GM04503 (cell line): Measurements from ENCODE around the gene GPI.

Experiments
- DNase-seq: peaks from one replicate; pipeline ENCODE4 v3.0.0-alpha.2; 2012; ENCODE audit warnings: low read depth

GPI gene

DNA sequence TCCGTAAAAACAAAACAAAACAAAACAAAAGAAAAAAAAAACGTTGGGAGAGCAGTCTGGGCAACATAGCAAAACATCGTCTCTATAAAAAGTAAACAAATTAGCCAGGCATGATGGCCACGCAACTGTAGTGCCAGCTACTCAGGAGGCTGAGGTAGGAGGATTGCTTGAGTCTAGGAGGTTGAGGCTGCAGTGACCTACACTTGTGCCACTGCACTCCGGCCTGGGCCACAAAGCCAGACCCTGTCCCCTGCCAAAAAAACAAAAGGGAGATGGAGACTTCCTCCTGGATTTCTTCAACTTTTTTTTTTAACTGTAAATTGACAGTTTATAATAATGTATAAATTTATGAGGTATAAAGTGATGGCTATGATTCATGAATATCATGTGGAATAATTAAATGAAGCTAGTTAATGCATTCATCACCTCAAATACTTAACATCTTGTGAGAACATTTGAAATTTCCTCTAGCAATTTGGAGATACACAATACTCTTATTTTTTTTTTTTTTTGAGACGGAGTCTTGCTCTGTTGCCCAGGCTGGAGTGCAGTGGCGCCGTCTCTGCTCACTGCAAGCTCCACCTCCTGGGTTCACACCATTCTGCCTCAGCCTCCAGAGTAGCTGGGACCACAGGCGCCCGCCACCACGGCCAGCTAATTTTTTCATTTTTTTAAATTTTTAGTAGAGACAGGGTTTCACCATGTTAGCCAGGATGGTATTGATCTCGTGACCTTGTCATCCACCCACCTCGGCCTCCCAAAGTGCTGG, 41.1 kb downstream of the GPI start:
- DNase-seq, result no peak

DNA sequence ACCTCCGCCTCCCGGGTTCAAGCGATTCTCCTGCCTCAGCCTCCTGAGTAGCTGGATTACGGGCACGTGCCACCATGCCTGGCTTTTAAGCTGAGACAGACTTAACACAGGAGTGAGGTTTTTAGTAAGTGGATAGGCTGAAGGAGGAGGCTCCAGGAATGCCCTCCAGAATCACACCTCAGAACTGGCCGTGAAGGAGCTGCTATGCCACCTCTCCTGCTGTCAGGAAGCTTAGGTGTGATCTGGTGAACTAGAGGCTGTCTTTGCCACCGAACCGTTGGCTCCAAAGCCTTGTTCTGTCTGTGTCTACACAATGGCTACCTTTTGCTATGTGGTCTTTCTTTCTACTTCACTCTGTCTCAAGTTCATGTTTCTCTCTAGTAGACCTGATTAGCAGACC, 43.4 kb downstream of the GPI start:
- no peak for DNase-seq

DNA sequence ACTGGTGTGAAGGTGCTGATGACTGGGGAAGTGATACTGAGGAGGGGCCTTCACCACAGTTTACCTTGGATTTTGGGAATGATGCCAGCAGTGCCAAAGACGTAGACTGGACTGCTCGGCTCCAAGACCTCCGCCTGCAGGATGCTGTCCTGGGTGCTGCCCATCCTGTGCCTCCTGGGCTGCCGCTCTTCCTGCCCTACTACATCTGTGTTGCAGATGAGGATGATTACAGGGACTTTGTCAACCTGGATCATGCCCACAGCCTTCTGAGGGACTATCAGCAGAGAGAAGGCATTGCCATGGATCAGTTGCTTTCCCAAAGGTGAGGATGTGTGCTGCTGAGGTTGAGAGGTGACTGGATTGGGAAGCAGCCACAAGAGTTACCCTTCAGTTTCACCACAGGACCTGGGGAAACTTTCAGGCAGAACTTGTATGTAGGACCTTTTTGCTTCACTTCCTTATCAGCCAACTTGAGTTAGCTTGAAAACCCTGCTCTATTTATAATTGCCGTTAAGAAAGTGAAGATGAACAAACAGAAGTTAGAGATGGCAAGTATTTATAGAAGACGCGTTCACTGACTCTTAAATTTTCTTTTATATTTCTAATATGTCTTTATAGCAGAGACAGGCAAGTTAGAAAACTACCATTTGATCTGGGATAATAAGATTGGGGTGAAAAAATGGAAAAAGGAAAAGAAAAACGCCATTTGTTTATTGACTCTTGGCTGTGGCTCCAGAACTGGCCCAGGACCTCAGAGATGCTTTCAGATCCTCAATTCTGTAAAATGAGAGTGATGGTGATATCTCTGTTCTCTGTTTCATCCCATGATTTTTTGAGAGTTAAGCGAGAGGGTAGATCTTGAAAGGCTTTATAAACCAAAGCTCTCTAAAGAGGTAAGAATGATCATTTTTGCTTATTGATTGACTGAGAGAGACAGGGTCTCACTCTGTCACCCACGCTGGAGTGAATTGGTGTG, 44.5 kb downstream of the GPI start:
- no peak for DNase-seq

DNA sequence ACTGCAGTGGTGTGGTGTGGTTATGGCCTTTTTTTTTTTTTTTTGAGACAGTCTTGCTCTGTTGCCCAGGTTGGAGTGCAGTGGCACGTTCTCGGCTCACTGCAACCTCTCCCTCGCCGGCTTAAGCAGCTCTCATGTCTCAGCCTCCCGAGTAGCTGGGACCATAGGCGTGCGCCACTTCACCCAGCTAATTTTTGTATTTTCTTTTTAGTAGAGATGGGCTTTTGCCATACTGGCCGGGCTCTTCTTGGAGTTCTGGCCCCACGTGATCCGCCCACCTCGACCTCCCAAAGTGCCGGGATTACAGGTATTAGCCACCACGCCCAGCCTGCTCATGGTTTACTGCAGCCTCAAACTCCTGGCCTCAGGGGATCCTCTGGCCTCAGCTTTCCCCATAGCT, 46.2 kb downstream of the GPI start:
- no peak for DNase-seq

DNA sequence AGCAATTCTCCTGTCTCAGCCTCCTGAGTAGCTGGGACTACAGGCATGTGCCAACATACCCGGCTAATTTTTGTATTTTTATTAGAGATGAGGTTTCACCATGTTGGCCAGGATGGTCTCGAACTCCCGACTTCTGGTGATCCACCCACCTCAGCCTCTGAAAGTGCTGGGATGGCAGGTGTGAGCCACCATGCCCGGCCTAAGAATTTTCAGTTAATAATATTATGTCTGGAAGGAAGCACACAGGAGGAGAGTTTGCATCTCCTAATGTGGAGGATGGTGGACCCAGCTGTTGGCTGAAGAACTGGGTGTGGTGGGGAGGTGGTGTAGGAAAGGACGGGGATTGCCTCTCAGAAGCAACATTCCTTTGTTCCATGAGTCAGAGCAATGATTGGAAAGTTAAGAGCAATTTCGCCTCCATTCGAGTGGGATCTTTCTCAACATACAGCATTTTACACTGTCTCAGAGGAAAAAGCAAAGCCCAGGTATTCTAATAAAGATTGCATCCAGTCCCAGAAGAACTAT, 51.1 kb downstream of the GPI start:
- DNase-seq, result no peak

DNA sequence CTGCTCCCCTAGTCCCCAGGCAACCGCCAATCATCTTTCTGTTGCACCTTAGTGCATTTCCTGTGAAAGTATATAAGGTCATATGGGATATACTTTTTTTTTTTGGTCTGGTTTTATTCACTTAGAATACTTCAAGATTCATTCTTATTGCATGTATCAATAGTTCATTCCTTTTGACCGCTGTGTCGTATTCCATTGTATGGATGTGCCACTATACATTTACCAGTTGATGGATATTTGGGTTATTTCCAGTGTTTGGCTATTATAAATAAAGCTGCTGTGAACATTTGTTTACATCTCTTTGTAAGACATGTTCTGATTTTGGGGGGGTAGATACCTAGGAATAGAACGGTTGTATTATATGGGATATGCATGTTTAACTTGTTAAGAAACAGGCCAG, 53.3 kb downstream of the GPI start:
- no peak for DNase-seq

DNA sequence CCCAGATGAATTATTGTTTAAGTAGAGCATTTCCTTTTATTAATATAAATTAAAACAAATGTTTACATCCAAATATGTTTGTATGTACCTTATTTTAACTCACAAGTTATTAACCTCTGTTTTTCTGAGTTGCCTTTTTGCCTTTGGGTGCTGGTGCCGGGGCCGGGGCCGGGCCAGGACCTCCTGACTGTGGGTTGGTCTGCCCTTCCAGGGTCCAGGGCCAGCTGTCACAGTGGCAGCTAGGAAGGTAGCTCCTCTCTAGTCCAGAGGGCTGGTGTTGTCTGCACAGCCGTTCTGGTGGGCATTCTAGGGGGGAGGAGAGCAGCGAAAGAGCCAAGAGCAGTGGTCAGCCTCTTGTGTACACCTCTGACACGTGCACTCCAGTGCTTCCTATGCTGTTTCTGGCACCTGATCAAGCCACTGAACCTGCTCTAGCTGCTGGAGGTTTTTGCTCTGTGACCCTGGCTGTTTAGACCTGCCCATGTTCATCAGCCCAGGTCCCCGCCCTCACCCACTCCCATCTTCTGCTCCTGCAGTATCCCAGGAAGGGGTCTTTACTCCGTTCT, 61.2 kb downstream of the GPI start:
- DNase-seq, result no peak

DNA sequence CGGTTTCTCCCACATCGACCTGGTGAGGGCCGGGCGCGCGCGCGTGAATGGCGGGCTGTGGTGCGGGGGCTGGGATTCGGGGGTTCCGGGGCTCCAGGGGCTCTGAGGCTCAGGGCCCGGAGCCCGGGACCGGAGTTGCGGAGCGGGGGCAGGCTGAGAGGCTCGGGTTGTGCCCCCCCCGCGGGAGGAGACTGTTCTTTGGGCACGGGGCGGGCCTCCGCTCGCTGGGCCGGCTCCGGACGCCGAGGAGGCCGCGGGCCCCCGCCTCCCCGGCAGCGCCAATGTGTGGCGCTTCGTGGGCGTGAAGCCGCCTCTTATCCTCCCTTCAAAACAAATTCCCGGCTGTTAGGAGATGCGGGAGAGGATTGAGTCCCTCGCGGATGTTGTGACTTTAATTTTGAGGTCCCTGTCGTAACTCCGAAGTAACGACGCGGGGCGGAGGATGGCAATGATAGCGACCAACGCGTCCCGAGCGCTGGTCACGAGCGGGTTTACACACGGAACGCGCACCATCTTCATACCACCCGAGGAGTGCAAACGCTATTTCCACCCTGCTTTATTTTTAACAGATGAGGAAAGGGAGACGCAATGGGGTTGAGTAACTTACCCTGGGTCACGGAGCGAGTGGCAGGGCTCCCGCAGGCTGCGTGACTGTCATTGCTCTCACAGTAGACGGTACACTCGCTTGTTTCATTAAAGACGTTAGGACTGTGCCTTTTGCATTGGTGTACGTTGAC, 63.7 kb downstream of the GPI start:
- DNase-seq, result no peak

DNA sequence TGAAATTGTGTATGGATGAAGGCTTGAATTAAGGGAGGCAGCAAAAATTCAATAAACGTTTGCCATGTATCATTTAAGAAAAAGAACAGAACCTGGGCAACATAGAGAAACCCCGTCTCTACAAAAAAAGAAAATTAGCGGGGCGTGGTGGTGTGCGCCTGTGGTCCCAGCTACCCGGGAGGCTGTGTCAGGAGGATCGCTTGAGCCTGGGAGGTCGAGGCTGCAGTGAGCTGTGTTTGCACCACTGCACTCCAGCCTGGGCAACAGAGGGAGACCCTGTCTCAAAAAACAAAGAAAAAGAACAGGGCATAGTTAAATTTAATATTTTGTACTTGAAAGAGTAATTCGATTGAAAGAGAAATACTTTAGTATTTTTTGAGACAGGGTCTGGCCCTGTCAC, 64.6 kb downstream of the GPI start:
- DNase-seq, result no peak

DNA sequence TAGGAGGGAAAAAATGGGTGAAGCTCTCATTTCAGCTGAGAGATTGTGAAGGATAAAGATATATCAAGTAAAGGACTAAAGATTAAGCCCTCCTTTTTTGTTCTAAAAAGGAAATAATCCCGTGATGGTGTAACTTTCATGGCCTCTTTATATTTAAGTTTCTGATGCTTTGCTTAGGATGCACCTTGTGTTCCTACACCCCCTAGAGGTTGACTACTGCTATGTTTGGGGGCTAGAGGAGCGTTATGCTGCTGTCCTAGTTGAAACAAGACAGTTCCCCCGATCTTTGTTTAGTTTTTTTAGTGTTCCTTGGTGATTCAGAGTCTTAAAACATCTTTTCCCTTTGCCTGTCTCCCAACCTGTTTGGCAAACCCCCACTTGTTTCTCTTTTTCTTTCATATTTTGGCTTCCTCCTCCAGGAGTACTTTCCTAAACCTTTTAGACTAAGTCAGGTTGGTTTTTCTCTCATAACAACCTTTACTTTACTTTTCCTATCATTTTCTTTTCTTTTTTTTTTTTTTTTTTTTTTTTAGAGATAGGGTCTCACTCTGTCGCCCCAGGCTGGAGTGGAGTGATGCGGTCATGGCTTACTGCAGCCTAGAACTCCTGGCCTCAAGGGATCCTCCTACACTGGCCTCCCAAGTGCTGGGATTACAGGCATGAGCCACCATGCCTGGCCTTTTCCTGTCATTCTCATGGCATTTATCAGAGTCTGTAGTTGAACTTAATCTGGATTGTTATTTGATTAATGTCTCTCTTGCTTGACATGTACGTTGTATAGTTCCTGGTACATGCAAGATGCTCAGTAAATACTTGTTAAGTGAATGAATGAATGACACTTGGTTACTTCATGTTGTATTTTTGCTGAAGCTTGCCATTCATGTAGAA, 66.0 kb downstream of the GPI start:
- no peak for DNase-seq

DNA sequence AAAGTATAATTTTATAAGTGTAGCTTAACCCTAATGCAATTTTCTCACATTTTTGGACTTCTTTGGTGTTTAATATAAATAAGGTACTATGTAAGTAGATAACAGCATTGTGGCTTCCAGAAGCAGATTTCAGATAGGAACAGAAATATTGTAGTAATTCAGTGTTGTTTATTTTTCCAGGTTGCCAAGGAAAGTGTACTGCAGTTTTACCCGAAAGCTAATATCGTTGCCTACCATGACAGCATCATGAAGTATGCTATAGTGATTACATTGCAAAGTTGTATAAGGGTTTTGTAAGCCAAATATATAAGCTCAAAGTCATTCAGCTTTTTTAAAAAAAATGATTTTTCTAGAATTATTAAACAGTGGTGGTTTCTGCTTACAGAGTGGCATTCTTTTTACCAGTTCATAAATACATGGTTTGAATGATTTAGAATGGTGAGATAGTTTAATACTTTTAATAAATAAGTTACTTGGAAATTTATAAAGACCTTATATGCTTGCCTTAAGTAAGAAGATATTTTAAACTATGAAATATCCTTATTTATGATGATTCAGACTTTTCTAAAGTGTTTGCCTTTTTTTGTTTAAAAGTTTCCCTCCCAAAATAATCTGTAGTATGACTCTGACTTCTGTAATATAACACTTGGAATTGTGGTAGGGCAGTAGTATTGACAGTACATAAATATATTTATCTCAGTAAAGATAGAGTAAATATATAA, 66.8 kb downstream of the GPI start:
- no peak for DNase-seq

DNA sequence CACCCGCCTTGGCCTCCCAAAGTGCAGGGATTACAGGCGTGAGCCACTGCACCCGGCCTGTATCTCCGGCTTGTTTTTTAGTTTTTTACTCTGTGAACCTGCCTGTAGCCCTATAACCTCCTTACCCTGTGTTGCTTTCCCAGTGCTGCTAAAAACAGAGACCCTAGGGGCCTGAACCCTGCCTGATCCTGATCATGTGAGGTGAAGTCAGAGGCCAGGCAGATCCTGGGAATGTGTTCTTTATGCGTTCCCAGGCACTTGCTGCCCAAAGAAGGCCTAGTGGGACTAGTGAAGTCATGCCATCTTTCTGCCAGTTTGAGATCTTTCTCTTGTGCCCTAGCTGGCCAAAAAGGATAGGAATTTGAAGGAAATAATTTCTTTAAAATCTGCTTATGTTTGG, 67.8 kb downstream of the GPI start:
- DNase-seq, result no peak

DNA sequence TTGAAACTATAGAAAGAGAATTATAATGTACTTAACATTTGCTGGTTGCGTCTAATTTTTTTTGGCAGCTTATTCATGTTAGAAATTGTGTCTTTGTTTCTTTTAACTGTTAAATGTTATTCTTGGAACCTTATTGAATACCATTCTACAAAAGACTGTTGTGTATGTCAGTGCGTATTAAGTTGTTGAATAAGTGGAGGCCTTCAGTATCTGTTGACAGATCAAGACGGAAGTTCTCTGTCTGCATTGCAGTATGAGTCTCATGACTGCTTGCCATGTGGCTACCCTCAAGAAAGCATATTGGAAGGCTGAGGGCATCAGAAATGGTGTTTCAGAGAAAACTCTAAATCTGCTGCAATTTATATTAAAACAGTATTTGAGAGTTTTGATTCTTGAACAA, 71.7 kb downstream of the GPI start:
- no peak for DNase-seq

DNA sequence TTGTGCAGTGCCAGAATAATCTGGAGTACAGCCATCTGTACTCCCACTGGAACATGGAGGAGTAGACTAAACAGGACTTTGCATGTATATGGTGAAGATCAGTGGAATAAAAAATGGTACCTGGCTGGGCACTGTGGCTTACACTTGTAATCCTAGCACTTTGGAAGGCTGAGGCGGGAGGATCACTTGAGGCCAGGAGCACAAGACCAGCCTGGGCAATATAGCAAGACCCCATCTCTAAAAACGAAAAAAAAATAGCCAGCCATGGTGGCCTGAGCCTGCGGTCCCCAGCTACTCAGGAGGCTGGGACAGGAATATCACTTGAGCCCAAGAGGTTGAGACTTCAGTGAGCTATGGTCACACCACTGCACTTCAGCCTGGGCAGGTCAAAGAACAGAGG, 83.2 kb downstream of the GPI start:
- no peak for DNase-seq
